Thyroid gland (tissue), 4 donors: ENCODE measurements around the gene CLCNKA. TPM values are rescaled to one million over a fixed set of nuclear protein-coding genes. Genes with fewer than 3 reads are reported as not detected.
A peak's percentile ranks its signal among the peaks of the same experiment; 100 is the strongest.

Source experiments
- DNase-seq, 2 donors: peaks; one replicate each; pipeline ENCODE4 v3.0.0-alpha.2; 2019
- H3K27ac ChIP-seq, 3 donors: fragments of 200-600 bp; sonication (generic); 1 replicate in 2 of 3; 2 replicates in 1 of 3; pipeline ENCODE4 v1.5.1; 2016 to 2019; ENCODE audit warnings: mild to moderate bottlenecking in 1 of 3, moderate library complexity in 1 of 3
- H3K27me3 ChIP-seq: fragments of 200-600 bp; sonication (generic); one replicate; pipeline ENCODE4 v1.5.1; 2019
- H3K36me3 ChIP-seq, 2 donors: fragments of 200-600 bp; sonication (generic); one replicate each; pipeline ENCODE4 v1.5.1; 2016 to 2019
- H3K4me1 ChIP-seq, 2 donors: fragments of 200-600 bp; sonication (generic); one replicate each; pipeline ENCODE4 v1.5.1; 2017 to 2019
- H3K4me3 ChIP-seq, 3 donors: fragments of 200-600 bp; sonication (generic); replicated peaks in 1 of 3; 1 replicate in 2 of 3; 2 replicates in 1 of 3; pipeline ENCODE4 v1.5.1; 2016; ENCODE audit warnings: mild to moderate bottlenecking in 1 of 3
- H3K9me3 ChIP-seq: fragments of 200-600 bp; sonication (generic); one replicate; pipeline ENCODE4 v1.5.1; 2017
- CTCF ChIP-seq, 6 experiments: fragments of 200-600 bp in 3 of 6; fragments of 450-650 bp in 3 of 6; sonication (generic) in 3 of 6; IDR thresholded peaks; one replicate each; pipeline ENCODE4 v1.5.1; 2016 to 2019; ENCODE audit warnings: antibody characterized with exemption in 6 of 6, mild to moderate bottlenecking in 2 of 6, inconsistent platforms in 1 of 6, moderate library complexity in 1 of 6
- POLR2A ChIP-seq, 2 donors: fragments of 450-650 bp; IDR thresholded peaks; one replicate each; pipeline ENCODE4 v1.6.1; 2017; ENCODE audit warnings: antibody characterized with exemption in 2 of 2, mild to moderate bottlenecking in 2 of 2, moderate library complexity in 1 of 2
- WGBS, 2 donors: methylation state at CpG; one replicate each; pipeline ENCODE4 v1.1.5; 2017; 5-methylcytosine and 5-hydroxymethylcytosine counted together
- intact Hi-C: fragments of 100-400 bp; cut with DNase I; formaldehyde crosslinking; loops from one replicate; pipeline ENCODE4 v1.15.1; 2023
- total RNA-seq, 4 donors: library from RNA; depleted of rRNA; stranded (reverse); fragments of >200 nt; gene quantifications; one replicate each; pipeline ENCODE4 v1.2.3, GENCODE V29; 2016

CLCNKA gene
- total RNA-seq, 4 donors from 2014 or later: 3.9 to 27.1 (median 16.1) TPM

GRCh38 chr1:16011936-16012589 lies 9.8 kb upstream of the CLCNKA start:
- intact Hi-C loops: no loop called here

GRCh38 chr1:16012590-16013219 lies 9.1 kb upstream of the CLCNKA start:
- peak overlapping the region in 2 of 3 donors; percentile 12 to 28 for H3K4me3 ChIP-seq
- H3K27me3 ChIP-seq: no peaks in the 10 kb centered on the region
- intact Hi-C loops: no loop called here
- DNase-seq: peak; percentile 95
- no peaks in the 10 kb centered on the region for H3K36me3 ChIP-seq
- no peaks in the 10 kb centered on the region for H3K9me3 ChIP-seq
- H3K27ac ChIP-seq: peak overlapping the region; percentile 88 to 96 (median 89)
- H3K4me1 ChIP-seq: peaks cover 41 to 42% of the 10 kb centered on the region in 2 donors
- TF ChIP-seq POLR2A (IDR thresholded peaks at IDR 0.05) (peak in 1 of 2 donors; percentile 50), CTCF (IDR thresholded peaks at IDR 0.05) (no peak)
- 8 to 12% methylated on average over 7 to 27 of the region's 36 CpGs for WGBS, 2 donors

More at GRCh38 chr1:16011936-16012589, 9.8 kb upstream of the CLCNKA start:
- Histone ChIP-seq H3K36me3 (no peaks in the 10 kb centered on the region), H3K27ac (peak overlapping the region; percentile 63 to 96 (median 89)), H3K4me1 (peaks cover 36% of the 10 kb centered on the region in 2 donors), H3K27me3 (no peaks in the 10 kb centered on the region), H3K9me3 (no peaks in the 10 kb centered on the region), H3K4me3 (no peak overlapping the region)
- 93 to 94% methylated on average over 11 of the region's 11 CpGs for WGBS, 2 donors
- DNase-seq: no peak
- TF ChIP-seq POLR2A (IDR thresholded peaks at IDR 0.05) (no peak), CTCF (IDR thresholded peaks at IDR 0.05) (no peak)

GRCh38 chr1:16013220-16013907 lies 8.5 kb upstream of the CLCNKA start:
- Histone ChIP-seq H3K27ac (peak overlapping the region; percentile 88 to 96 (median 89)), H3K9me3 (no peaks in the 10 kb centered on the region), H3K36me3 (no peaks in the 10 kb centered on the region), H3K4me1 (peaks cover 48 to 49% of the 10 kb centered on the region in 2 donors), H3K27me3 (no peaks in the 10 kb centered on the region), H3K4me3 (peak overlapping the region in 2 of 3 donors; percentile 12 to 28)
- whole genome bisulfite sequencing, 2 donors: 17 to 22% methylated on average over 10 to 14 of the region's 28 CpGs
- intact Hi-C loops: no loop called here
- TF ChIP-seq CTCF (IDR thresholded peaks at IDR 0.05): no peak
- TF ChIP-seq POLR2A (IDR thresholded peaks at IDR 0.05): peak in 1 of 2 donors; percentile 38
- peak; percentile 81 for DNase-seq

GRCh38 chr1:16013908-16014258 lies 8.0 kb upstream of the CLCNKA start:
- WGBS, 2 donors: 61 to 71% methylated on average over 3 to 4 of the region's 4 CpGs
- peak overlapping the region in 2 of 3 donors; percentile 12 to 28 for H3K4me3 ChIP-seq

More at GRCh38 chr1:16013908-16014258, 8.0 kb upstream of the CLCNKA start:
- peaks cover 53 to 54% of the 10 kb centered on the region in 2 donors for H3K4me1 ChIP-seq
- TF ChIP-seq POLR2A (IDR thresholded peaks at IDR 0.05) (no peak), CTCF (IDR thresholded peaks at IDR 0.05) (no peak)
- H3K9me3 ChIP-seq: no peaks in the 10 kb centered on the region
- DNase-seq: no peak
- intact Hi-C loops: no loop called here
- H3K36me3 ChIP-seq: no peaks in the 10 kb centered on the region
- no peaks in the 10 kb centered on the region for H3K27me3 ChIP-seq
- H3K27ac ChIP-seq: peak overlapping the region; percentile 88 to 96 (median 89)
